ENCODE measurements around the gene CLK1.

The CLK1 gene

DNA sequence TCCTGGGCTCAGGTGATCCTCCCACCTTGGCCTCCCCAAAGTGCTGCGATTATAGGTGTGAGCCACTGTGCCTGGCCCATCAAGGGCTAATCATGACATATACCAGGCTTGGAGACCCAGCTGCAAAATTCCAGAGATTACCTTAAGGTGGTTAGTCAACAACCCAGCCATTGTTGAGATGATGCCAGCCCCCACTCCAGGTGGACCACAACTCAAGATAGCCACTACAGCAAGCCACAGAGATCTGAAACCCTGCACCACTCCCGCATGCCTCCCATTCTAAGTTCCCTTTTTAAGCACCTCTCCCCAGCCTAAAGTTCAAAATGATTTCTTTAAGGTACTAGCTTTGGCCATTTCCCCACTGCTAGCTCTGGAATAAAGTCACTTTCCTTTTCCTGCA is 4.6 kb upstream of the CLK1 start:
- peak overlapping the region; percentile 8 for H3K27ac Mint-ChIP-seq
- H3K4me3 Mint-ChIP-seq: no peak overlapping the region
- no peaks in the 10 kb centered on the region for H3K27me3 Mint-ChIP-seq (ENCODE audit: low read depth)
- H3K36me3 Mint-ChIP-seq (ENCODE audit: low read depth): peaks cover 33% of the 10 kb centered on the region
- H3K9me3 Mint-ChIP-seq: no peaks in the 10 kb centered on the region
- peaks cover 13% of the 10 kb centered on the region for H3K4me1 Mint-ChIP-seq (ENCODE audit: low read depth)
- no peak for DNase-seq (ENCODE audit: low spot score)

DNA sequence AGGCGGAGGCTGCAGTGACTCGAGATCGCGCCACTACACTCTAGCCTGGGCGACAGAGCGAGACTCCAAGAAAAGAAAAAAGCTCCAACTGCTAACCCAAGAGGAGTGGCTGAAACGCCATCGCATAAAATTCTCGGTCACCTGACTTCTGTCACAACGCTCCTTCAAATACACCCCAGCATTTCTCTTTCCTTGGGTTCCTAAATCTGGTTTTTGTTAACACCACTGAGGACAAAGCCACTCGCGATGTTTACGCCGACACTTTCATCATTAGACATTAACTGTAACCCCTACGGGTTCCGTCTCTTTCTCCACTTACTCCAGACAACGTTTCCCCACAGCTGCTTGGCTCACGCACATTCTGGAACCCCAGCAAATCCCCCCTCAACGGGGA is 679 bp downstream of the CLK1 start:
- Mint-ChIP-seq H3K27ac (peak overlapping the region; percentile 95), H3K4me3 (peak overlapping the region; percentile 95), H3K36me3 (ENCODE audit: low read depth) (peaks cover 53% of the 10 kb centered on the region), H3K4me1 (ENCODE audit: low read depth) (peaks cover 25% of the 10 kb centered on the region), H3K27me3 (ENCODE audit: low read depth) (no peaks in the 10 kb centered on the region), H3K9me3 (no peaks in the 10 kb centered on the region)
- DNase-seq (ENCODE audit: low spot score): no peak

DNA sequence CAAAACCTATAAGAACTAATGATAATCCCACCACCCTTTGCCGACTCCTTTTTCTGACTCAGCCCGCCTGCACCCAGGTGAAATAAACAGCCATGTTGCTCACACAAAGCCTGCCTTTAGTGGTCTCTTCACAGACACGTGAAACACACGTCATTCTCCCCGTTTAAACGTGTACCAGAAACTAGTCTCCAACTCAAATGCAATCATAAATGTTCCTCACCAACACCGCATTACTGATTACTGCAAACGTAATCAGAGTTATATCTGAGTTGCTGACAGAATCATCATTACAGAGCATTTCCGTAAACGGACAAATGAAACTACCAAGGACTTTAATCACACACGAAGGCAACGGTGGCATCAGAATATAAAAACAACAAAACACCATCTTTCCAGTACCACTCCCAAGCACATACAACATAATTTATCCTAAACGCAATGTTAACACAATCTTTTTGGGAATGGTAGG is 1.9 kb downstream of the CLK1 start:
- peak overlapping the region; percentile 95 for H3K4me3 Mint-ChIP-seq
- peak overlapping the region; percentile 95 for H3K27ac Mint-ChIP-seq
- H3K4me1 Mint-ChIP-seq (ENCODE audit: low read depth): peaks cover 29% of the 10 kb centered on the region
- DNase-seq (ENCODE audit: low spot score): peak; percentile 74
- H3K9me3 Mint-ChIP-seq: no peaks in the 10 kb centered on the region
- H3K36me3 Mint-ChIP-seq (ENCODE audit: low read depth): peaks cover 65% of the 10 kb centered on the region
- H3K27me3 Mint-ChIP-seq (ENCODE audit: low read depth): no peaks in the 10 kb centered on the region

DNA sequence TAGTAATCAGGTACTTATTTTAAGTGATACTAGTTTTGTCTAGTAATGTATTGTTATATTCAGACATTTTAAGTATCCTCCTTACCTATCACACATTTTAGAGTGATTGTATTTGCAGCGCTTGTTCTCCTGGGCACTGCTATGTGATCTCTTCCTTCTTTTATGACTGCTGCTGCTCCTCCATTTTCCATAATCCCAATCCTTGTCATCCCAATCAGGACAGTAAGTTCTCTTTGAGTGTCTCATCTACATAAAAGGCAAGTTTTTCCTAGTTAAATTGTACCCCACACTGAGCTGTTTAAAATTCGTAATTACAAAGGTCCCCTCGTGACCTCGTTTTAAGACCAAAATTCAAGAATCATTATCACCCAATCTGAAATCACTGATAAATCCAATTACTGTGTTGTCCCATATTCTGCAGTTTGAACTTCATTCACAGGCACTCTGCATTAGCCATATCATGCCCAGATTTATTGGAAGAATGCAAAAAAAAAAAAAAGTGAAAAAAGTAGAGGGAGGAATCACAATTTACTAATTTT is 2.8 kb downstream of the CLK1 start:
- H3K27me3 Mint-ChIP-seq (ENCODE audit: low read depth): no peaks in the 10 kb centered on the region
- peaks cover 32% of the 10 kb centered on the region for H3K4me1 Mint-ChIP-seq (ENCODE audit: low read depth)
- peaks cover 71% of the 10 kb centered on the region for H3K36me3 Mint-ChIP-seq (ENCODE audit: low read depth)
- H3K4me3 Mint-ChIP-seq: peak overlapping the region; percentile 95
- no peaks in the 10 kb centered on the region for H3K9me3 Mint-ChIP-seq
- DNase-seq (ENCODE audit: low spot score): no peak
- H3K27ac Mint-ChIP-seq: peak overlapping the region; percentile 95

DNA sequence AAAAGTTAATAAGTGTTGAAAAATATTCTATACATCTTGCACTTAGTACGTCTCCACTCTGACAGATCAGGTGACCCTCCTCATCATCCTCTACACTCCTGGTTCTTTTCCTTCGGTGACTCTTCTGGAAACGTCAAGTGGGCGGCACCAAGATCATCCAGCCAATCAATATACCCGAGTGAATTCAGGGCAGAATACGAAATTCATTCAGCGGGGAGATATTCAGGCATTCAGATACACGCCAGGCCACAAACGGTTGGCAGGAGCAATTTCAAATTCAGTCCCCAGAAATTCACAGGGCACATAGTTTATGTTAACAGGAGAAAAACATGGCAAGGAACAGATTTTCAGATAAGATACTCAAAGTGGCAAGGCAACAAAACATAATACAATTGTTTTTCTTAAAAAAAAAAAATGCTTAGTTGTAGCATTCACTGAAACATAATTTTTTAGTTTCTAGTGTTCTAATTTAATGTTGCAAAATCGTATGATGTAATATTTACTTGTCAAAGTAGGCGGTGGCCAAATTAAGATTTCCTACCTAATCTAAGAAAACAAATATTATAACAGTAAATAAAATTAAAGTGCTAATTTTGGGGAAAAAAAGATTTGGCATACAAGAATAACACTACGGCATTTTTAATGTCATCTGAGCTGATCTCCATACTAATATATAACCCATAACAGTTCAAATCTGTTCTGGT is 4.2 kb downstream of the CLK1 start:
- peak overlapping the region; percentile 95 for H3K4me3 Mint-ChIP-seq
- no peaks in the 10 kb centered on the region for H3K27me3 Mint-ChIP-seq (ENCODE audit: low read depth)
- H3K9me3 Mint-ChIP-seq: no peaks in the 10 kb centered on the region
- no peak for DNase-seq (ENCODE audit: low spot score)
- H3K4me1 Mint-ChIP-seq (ENCODE audit: low read depth): peaks cover 35% of the 10 kb centered on the region
- peak overlapping the region; percentile 83 for H3K27ac Mint-ChIP-seq
- peaks cover 78% of the 10 kb centered on the region for H3K36me3 Mint-ChIP-seq (ENCODE audit: low read depth)

DNA sequence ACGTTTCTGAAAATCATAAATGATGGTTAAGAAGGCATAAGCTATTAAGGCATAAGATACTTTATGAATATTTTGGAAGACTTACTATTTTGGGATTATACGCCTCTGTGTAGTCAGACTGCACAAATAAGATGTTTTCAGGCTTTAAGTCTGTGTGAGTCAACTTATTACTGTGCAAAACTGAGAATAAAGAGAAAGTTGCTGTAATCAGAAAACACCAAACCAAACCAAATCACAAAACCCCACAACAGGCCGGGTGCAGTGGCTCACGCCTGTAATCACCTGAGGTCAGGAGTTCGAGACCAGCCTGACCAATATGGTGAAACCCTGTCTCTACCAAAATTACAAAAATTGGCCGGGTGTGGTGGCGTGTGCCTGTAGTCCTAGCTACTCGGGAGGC is 7.7 kb downstream of the CLK1 start:
- Mint-ChIP-seq H3K27me3 (ENCODE audit: low read depth) (no peaks in the 10 kb centered on the region), H3K27ac (no peak overlapping the region), H3K4me1 (ENCODE audit: low read depth) (peaks cover 27% of the 10 kb centered on the region), H3K9me3 (no peaks in the 10 kb centered on the region), H3K36me3 (ENCODE audit: low read depth) (peaks cover 80% of the 10 kb centered on the region), H3K4me3 (no peak overlapping the region)
- DNase-seq (ENCODE audit: low spot score): no peak

DNA sequence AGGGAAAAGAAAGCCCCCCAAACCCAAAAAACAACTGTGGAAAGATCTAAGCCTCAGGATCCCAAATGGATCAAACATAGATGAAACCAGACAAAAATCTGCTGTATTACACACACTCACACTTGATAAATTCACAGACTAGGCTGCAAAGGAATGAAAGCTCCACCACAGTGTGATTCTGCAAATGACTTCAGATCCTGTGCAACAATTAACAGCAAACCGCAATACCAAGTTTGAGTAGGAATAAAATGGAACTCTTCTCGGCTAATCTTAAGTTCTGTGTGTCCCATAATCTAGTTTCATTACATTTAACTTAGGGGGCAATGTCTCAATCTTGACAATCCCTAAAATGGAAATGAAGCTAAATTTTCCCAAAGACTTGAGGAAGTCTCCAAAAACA is 11.9 kb downstream of the CLK1 start:
- Mint-ChIP-seq H3K27me3 (ENCODE audit: low read depth) (no peaks in the 10 kb centered on the region), H3K9me3 (no peaks in the 10 kb centered on the region), H3K27ac (peak overlapping the region; percentile 20), H3K4me3 (no peak overlapping the region), H3K36me3 (ENCODE audit: low read depth) (peaks cover 59% of the 10 kb centered on the region), H3K4me1 (ENCODE audit: low read depth) (peaks cover 7% of the 10 kb centered on the region)
- DNase-seq (ENCODE audit: low spot score): no peak

DNA sequence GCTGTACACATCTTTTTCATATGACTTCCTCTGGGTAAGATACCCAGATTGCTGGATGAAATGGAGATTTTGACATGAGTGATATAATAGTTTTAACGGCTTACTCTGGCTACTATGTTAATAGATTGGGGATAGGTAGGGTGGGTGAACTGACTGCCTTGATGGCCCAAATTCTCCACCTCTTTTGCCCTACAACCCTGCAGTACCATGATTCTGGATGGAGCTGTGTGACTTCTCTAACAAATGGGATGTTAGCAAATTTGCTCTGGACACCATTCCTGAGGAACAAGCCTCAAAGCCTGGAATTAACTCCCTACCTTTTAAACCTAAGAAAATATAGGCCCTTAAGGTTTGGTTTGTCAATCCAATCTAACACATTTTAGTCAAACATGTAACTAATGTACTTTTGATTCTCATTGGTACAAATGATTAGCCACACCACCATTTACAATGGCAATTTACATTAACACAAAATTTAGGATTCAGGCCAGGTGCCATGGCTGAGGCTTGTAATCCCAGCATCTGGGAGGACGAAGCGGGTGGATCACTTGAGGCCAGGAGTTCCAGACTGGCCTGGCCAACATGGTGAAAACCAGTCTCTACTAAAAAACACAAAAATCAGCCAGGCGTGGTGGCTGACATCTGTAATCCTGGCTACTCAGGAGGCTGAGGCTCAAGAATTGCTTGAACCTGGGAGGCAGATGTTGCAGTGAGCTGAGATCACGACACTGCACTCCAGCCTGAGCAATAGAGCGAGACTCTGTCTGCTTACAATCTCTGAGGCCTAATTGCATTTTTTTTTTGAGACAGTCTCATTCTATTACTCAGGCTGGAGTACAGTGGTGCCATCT is 12.8 kb downstream of the CLK1 start:
- H3K4me3 Mint-ChIP-seq: no peak overlapping the region
- H3K27ac Mint-ChIP-seq: no peak overlapping the region
- peaks cover 49% of the 10 kb centered on the region for H3K36me3 Mint-ChIP-seq (ENCODE audit: low read depth)
- no peaks in the 10 kb centered on the region for H3K27me3 Mint-ChIP-seq (ENCODE audit: low read depth)
- H3K4me1 Mint-ChIP-seq (ENCODE audit: low read depth): peaks cover 3% of the 10 kb centered on the region
- no peak for DNase-seq (ENCODE audit: low spot score)
- H3K9me3 Mint-ChIP-seq: no peaks in the 10 kb centered on the region

DNA sequence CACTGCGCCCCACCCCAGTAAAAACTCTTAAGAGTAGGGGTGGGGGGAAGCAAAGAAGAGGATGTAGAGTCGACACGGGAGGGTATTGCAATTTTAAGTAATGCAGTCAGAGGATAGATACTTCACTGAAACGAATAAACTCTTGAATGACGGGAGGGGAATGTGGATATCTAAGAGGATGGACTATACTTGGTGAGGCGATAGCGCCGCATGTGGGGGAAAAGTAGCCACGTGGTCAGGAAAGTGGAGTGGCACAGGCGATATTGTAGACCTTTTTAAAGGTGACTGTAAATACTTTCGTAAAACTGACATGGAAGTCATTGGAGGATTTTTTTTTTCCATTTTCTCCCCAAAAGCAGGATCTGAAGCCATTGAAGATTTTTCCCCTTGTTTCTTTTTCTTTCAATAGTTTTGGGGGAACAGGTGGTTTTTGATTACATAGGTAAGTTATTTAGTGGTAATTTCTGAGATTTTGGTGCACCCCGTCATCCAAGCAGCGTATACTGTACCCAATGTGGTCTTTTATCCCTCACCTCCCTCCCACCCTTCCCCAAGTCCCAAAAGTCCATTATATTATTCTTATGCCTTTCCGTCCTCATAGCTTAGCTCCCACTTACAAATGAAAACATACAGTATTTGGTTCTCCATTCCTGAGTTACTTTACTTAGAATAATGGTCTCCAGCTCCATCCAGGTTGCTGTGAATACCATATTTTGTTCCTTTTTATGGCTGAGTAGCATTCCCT is 13.8 kb downstream of the CLK1 start:
- H3K36me3 Mint-ChIP-seq (ENCODE audit: low read depth): peaks cover 43% of the 10 kb centered on the region
- no peak overlapping the region for H3K4me3 Mint-ChIP-seq
- no peaks in the 10 kb centered on the region for H3K27me3 Mint-ChIP-seq (ENCODE audit: low read depth)
- H3K4me1 Mint-ChIP-seq (ENCODE audit: low read depth): no peaks in the 10 kb centered on the region
- H3K9me3 Mint-ChIP-seq: no peaks in the 10 kb centered on the region
- H3K27ac Mint-ChIP-seq: no peak overlapping the region
- DNase-seq (ENCODE audit: low spot score): no peak

DNA sequence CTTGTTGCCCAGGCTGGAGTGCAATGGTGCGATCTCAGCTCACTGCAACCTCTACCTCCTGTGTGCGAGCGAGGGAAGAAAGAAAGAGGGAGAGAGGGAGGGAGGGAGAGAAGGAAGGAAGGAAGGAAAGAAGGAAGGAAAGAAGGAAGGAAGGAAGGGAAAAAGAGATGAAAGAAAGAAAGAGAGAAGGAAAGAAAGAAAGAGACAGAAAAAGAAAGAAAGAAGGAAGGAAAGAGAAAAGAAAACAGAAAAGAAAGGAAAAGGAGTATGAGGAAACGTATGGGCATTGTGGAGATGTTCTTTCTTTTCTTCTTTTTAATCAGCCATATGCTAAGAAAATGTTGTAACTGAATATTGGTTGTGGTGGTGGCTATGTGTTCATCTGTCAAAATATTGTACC is 16.5 kb downstream of the CLK1 start:
- H3K9me3 Mint-ChIP-seq: no peaks in the 10 kb centered on the region
- no peak overlapping the region for H3K4me3 Mint-ChIP-seq
- H3K27me3 Mint-ChIP-seq (ENCODE audit: low read depth): peaks cover under 1% of the 10 kb centered on the region
- no peak overlapping the region for H3K27ac Mint-ChIP-seq
- no peak for DNase-seq (ENCODE audit: low spot score)
- peaks cover 27% of the 10 kb centered on the region for H3K36me3 Mint-ChIP-seq (ENCODE audit: low read depth)
- H3K4me1 Mint-ChIP-seq (ENCODE audit: low read depth): no peaks in the 10 kb centered on the region

DNA sequence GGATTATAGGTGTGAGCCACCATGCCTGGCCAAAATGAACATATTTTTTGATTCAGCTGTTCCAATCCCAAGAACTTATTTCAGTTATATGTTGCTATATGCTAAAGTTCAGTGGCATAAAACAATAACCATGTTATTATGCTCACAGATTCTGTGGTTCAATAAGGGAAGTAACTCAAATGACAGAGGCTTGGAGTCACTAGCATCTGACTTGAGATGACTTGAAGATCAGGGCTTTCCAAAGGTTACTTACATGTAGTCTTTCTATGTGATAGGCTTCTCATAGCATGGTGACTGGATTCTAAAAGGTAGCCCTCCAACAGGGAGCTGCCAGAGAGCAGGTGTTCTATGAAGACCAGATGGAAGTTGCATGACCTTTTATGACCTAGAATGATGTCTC is 17.2 kb downstream of the CLK1 start:
- Mint-ChIP-seq H3K27ac (no peak overlapping the region), H3K9me3 (no peaks in the 10 kb centered on the region), H3K4me3 (no peak overlapping the region), H3K4me1 (ENCODE audit: low read depth) (no peaks in the 10 kb centered on the region), H3K27me3 (ENCODE audit: low read depth) (peaks cover 4% of the 10 kb centered on the region), H3K36me3 (ENCODE audit: low read depth) (peaks cover 21% of the 10 kb centered on the region)
- no peak for DNase-seq (ENCODE audit: low spot score)

DNA sequence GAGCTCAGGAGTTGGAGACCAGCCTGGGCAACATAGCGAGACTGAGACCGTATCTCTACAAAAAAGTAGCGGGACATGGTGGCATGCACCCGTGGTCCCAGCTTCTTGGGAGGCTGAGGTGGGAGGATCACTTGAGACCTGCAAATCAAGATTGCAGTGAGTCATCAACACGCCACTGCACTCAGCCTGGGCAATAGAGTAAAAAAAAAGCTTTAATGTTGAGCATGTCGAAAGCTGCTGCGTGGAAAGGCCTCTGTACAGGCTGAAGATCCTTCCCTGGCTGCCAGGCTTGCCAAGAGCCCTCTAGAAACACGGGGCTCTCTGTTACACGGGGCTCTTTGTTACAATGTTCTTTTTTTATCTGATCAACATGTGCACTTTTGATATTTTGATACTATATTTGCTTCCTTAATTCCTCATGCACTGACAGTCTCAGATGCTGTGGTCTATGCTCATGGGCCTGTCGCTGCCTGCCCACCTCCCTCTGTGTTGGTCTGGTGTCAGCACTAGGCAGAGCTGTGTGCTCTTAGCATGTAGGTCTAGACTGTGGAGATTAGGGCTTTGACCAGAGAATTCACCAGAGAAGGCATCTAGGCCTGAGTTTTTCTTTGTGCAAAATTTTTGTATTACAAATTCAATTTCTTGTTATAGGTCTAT is 18.7 kb downstream of the CLK1 start:
- H3K4me3 Mint-ChIP-seq: no peak overlapping the region
- H3K27me3 Mint-ChIP-seq (ENCODE audit: low read depth): peaks cover 4% of the 10 kb centered on the region

DNA sequence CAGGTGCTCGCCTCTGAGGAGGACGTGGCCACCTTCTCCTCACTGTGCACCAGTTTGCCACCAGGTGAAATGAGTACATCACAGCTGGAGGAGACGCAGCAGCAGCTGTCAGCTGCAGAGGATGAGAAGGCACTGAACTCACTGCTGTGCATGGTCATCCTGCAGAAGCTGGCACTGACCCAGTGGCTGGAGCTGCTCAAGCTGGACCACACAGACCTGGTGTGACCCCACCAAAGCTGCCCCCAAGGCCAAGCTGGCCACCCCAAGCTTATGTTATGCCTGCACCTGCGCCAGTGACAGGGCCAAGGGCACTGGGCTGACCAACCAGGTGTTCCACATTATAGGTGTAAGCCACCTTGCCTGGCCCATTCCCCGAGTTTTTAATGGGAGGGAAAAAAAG is 19.3 kb downstream of the CLK1 start:
- H3K27me3 Mint-ChIP-seq (ENCODE audit: low read depth): peaks cover 4% of the 10 kb centered on the region
- no peaks in the 10 kb centered on the region for H3K9me3 Mint-ChIP-seq
- no peak overlapping the region for H3K4me3 Mint-ChIP-seq
- no peaks in the 10 kb centered on the region for H3K4me1 Mint-ChIP-seq (ENCODE audit: low read depth)
- H3K36me3 Mint-ChIP-seq (ENCODE audit: low read depth): no peaks in the 10 kb centered on the region
- no peak overlapping the region for H3K27ac Mint-ChIP-seq
- DNase-seq (ENCODE audit: low spot score): no peak

More for the DNA sequence above, 18.7 kb downstream of the CLK1 start:
- peaks cover 6% of the 10 kb centered on the region for H3K36me3 Mint-ChIP-seq (ENCODE audit: low read depth)
- no peak overlapping the region for H3K27ac Mint-ChIP-seq
- no peaks in the 10 kb centered on the region for H3K4me1 Mint-ChIP-seq (ENCODE audit: low read depth)
- no peaks in the 10 kb centered on the region for H3K9me3 Mint-ChIP-seq
- no peak for DNase-seq (ENCODE audit: low spot score)

All from T-helper 2 cell treated with Interferon-gamma antibody and Interleukin-4, amounts not matched to agents 5 μg/mL and 100 μg/mL, for 36 hours (primary cell).